Measurements from ENCODE around the gene ZFAND2B. TPM values are rescaled to one million over a fixed set of nuclear protein-coding genes. Genes with fewer than 3 reads are reported as not detected.

Gene ZFAND2B
- total and polyA plus RNA-seq, 4 experiments from 2014 or later, result 73.3 to 81.5 (median 78.0) TPM

GRCh38 chr2:219209236-219210195 lies 2.9 kb downstream of the ZFAND2B start:
- ChIA-PET POLR2A (ENCODE audit: partially characterized antibody) (interaction anchor here (1.0 to 15.3 kb wide), 9 partner anchors 9 to 70 kb away, joined by 3 to 424 read pairs (median 18); partner anchors contain the start of genes ABCB6, CNPPD1, DNAJB2 and GLB1L), CTCF (ENCODE audit: partially characterized antibody) (interaction anchor here (1.7 to 14.5 kb wide), 5 partner anchors 36 to 89 kb away, joined by 4 to 253 read pairs (median 33); partner anchors contain the start of genes CNPPD1, DNAJB2, NHEJ1 and RETREG2)
- H3K27me3 Mint-ChIP-seq, result no peaks in the 10 kb centered on the region
- peaks cover 0 to 2% (median 0%) of the 10 kb centered on the region in 8 donors for H3K9me3 Mint-ChIP-seq
- intact Hi-C loops (cut with micrococcal nuclease), result loop anchor here (10.0 kb wide), 1 partner anchor 155 kb away; no protein-coding TSS in a partner anchor
- Histone ChIP-seq H3K4me1 (ENCODE audit: insufficient read depth, low read length) (peaks cover 39% of the 10 kb centered on the region), H3K27me3 (ENCODE audit: insufficient read depth, low read length) (no peaks in the 10 kb centered on the region), H3K4me3 (ENCODE audit: low read length in 2 of 2) (no peak overlapping the region), H3K9me3 (ENCODE audit: control insufficient read depth in 1 of 2, low read length in 2 of 2) (no peaks in the 10 kb centered on the region), H3K27ac (ENCODE audit: low read depth, low read length) (no peak overlapping the region), H3K36me3 (ENCODE audit: insufficient read depth, low read length) (peaks cover 24% of the 10 kb centered on the region)
- peak overlapping the region; percentile 81 to 93 (median 83) for H3K27ac Mint-ChIP-seq
- peaks cover 11 to 25% of the 10 kb centered on the region in 2 donors for H3K36me3 Mint-ChIP-seq
- peaks cover 22 to 54% (median 37%) of the 10 kb centered on the region in 4 donors for H3K4me1 Mint-ChIP-seq
- DNase-seq, result no peak
- H3K4me3 Mint-ChIP-seq, result peak overlapping the region in 2 of 8 donors; percentile 35 to 49

- no peaks in the 10 kb centered on the region for H3K27me3 Mint-ChIP-seq
- peak overlapping the region; percentile 68 to 93 (median 83) for H3K27ac Mint-ChIP-seq
- Histone ChIP-seq H3K27me3 (ENCODE audit: insufficient read depth, low read length) (no peaks in the 10 kb centered on the region), H3K4me1 (ENCODE audit: insufficient read depth, low read length) (peaks cover 39% of the 10 kb centered on the region), H3K4me3 (ENCODE audit: low read length in 2 of 2) (no peak overlapping the region), H3K9me3 (ENCODE audit: control insufficient read depth in 1 of 2, low read length in 2 of 2) (no peaks in the 10 kb centered on the region), H3K27ac (ENCODE audit: low read depth, low read length) (no peak overlapping the region), H3K36me3 (ENCODE audit: insufficient read depth, low read length) (peaks cover 24% of the 10 kb centered on the region)
- ChIA-PET CTCF (ENCODE audit: partially characterized antibody) (interaction anchor here (1.6 to 14.5 kb wide), 6 partner anchors 10 to 90 kb away, joined by 3 to 253 read pairs (median 22); partner anchors contain the start of genes CNPPD1, DNAJB2, NHEJ1 and RETREG2), POLR2A (ENCODE audit: partially characterized antibody) (interaction anchor here (1.1 to 15.3 kb wide), 7 partner anchors 8 to 50 kb away, joined by 4 to 424 read pairs (median 26); partner anchors contain the start of genes ABCB6, CNPPD1, NHEJ1 and RETREG2)
- no peak for DNase-seq
- intact Hi-C loops (cut with micrococcal nuclease), result loop anchor here (10.0 kb wide), 1 partner anchor 156 kb away; no protein-coding TSS in a partner anchor
- peaks cover 22 to 54% (median 37%) of the 10 kb centered on the region in 4 donors for H3K4me1 Mint-ChIP-seq
- H3K36me3 Mint-ChIP-seq, result peaks cover 11 to 25% of the 10 kb centered on the region in 2 donors
- H3K4me3 Mint-ChIP-seq, result peak overlapping the region in 2 of 8 donors; percentile 29 to 39
- peaks cover 0 to 2% (median 0%) of the 10 kb centered on the region in 8 donors for H3K9me3 Mint-ChIP-seq
Measured at GRCh38 chr2:219210196-219210885, 3.8 kb downstream of the ZFAND2B start.

GRCh38 chr2:219210886-219211362 lies 4.3 kb downstream of the ZFAND2B start:
- no peak for DNase-seq
- Mint-ChIP-seq H3K27ac (peak overlapping the region; percentile 93 to 96 (median 96)), H3K36me3 (peaks cover 11 to 25% of the 10 kb centered on the region in 2 donors), H3K27me3 (no peaks in the 10 kb centered on the region), H3K4me1 (peaks cover 22 to 54% (median 37%) of the 10 kb centered on the region in 4 donors), H3K4me3 (peak overlapping the region in 7 of 8 donors; percentile 15 to 91 (median 74)), H3K9me3 (peaks cover 0 to 2% (median 0%) of the 10 kb centered on the region in 8 donors)
- Histone ChIP-seq H3K36me3 (ENCODE audit: insufficient read depth, low read length) (peaks cover 24% of the 10 kb centered on the region), H3K4me1 (ENCODE audit: insufficient read depth, low read length) (peaks cover 37% of the 10 kb centered on the region), H3K9me3 (ENCODE audit: control insufficient read depth in 1 of 2, low read length in 2 of 2) (no peaks in the 10 kb centered on the region), H3K4me3 (ENCODE audit: low read length in 2 of 2) (no peak overlapping the region), H3K27ac (ENCODE audit: low read depth, low read length) (peak overlapping the region; percentile 46), H3K27me3 (ENCODE audit: insufficient read depth, low read length) (no peaks in the 10 kb centered on the region)
- POLR2A ChIA-PET (ENCODE audit: partially characterized antibody), result interaction anchor here (0.9 to 15.3 kb wide), 13 partner anchors 19 to 84 kb away, joined by 4 to 424 read pairs (median 7); partner anchors contain the start of genes ANKZF1, ATG9A, CNPPD1 and DNAJB2
- intact Hi-C loops (cut with micrococcal nuclease), result loop anchor here (1.0 to 10.0 kb wide), 6 partner anchors 34 to 156 kb away; partner anchors contain the start of genes DNAJB2 and NHEJ1
- CTCF ChIA-PET (ENCODE audit: partially characterized antibody), result interaction anchor here (0.7 to 14.5 kb wide), 29 partner anchors 10 to 176 kb away, joined by 3 to 253 read pairs (median 4); partner anchors contain the start of genes ANKZF1, ATG9A, CNPPD1 and DNAJB2

GRCh38 chr2:219213026-219213415 lies 6.4 kb downstream of the ZFAND2B start:
- Histone ChIP-seq H3K4me3 (ENCODE audit: low read length in 2 of 2) (no peak overlapping the region), H3K27ac (ENCODE audit: low read depth, low read length) (no peak overlapping the region), H3K36me3 (ENCODE audit: insufficient read depth, low read length) (peaks cover 18% of the 10 kb centered on the region), H3K4me1 (ENCODE audit: insufficient read depth, low read length) (peaks cover 30% of the 10 kb centered on the region), H3K9me3 (ENCODE audit: control insufficient read depth in 1 of 2, low read length in 2 of 2) (no peaks in the 10 kb centered on the region), H3K27me3 (ENCODE audit: insufficient read depth, low read length) (no peaks in the 10 kb centered on the region)
- DNase-seq, result no peak
- H3K4me3 Mint-ChIP-seq, result no peak overlapping the region
- intact Hi-C loops (cut with micrococcal nuclease), result loop anchor here (10.0 kb wide), 1 partner anchor 158 kb away; no protein-coding TSS in a partner anchor
- H3K4me1 Mint-ChIP-seq, result peaks cover 21 to 47% (median 33%) of the 10 kb centered on the region in 4 donors
- peaks cover 0 to 2% (median 0%) of the 10 kb centered on the region in 8 donors for H3K9me3 Mint-ChIP-seq
- H3K27ac Mint-ChIP-seq, result peak overlapping the region in 1 of 7 donors; percentile 54
- H3K27me3 Mint-ChIP-seq, result no peaks in the 10 kb centered on the region
- POLR2A ChIA-PET (ENCODE audit: partially characterized antibody), result interaction anchor here (0.7 to 15.3 kb wide), 4 partner anchors 14 to 40 kb away, joined by 3 to 424 read pairs (median 16); partner anchors contain the start of genes ANKZF1, ATG9A, CNPPD1 and RETREG2
- H3K36me3 Mint-ChIP-seq, result peaks cover 11 to 24% of the 10 kb centered on the region in 2 donors
- CTCF ChIA-PET (ENCODE audit: partially characterized antibody), result interaction anchor here (0.8 to 14.5 kb wide), 8 partner anchors 11 to 86 kb away, joined by 3 to 253 read pairs (median 8); partner anchors contain the start of genes CNPPD1, DNAJB2, NHEJ1 and RETREG2

GRCh38 chr2:219213486-219214071 lies 7.0 kb downstream of the ZFAND2B start:
- no peak for DNase-seq
- Mint-ChIP-seq H3K36me3 (peaks cover 6 to 19% of the 10 kb centered on the region in 2 donors), H3K9me3 (peaks cover 0 to 2% (median 0%) of the 10 kb centered on the region in 8 donors), H3K4me3 (no peak overlapping the region), H3K27me3 (no peaks in the 10 kb centered on the region), H3K4me1 (peaks cover 18 to 43% (median 29%) of the 10 kb centered on the region in 4 donors), H3K27ac (peak overlapping the region in 3 of 7 donors; percentile 48 to 72 (median 54))
- H3K36me3 ChIP-seq (ENCODE audit: insufficient read depth, low read length), result peaks cover 12% of the 10 kb centered on the region
- ChIA-PET CTCF (ENCODE audit: partially characterized antibody) (interaction anchor here (0.8 to 14.5 kb wide), 8 partner anchors 11 to 86 kb away, joined by 3 to 253 read pairs (median 4); partner anchors contain the start of genes CNPPD1, DNAJB2, NHEJ1 and RETREG2), POLR2A (ENCODE audit: partially characterized antibody) (interaction anchor here (0.7 to 15.3 kb wide), 4 partner anchors 13 to 40 kb away, joined by 3 to 424 read pairs (median 16); partner anchors contain the start of genes ANKZF1, ATG9A, CNPPD1 and RETREG2)
- no peak overlapping the region for H3K27ac ChIP-seq (ENCODE audit: low read depth, low read length)
- H3K4me1 ChIP-seq (ENCODE audit: insufficient read depth, low read length), result peaks cover 32% of the 10 kb centered on the region
- no peaks in the 10 kb centered on the region for H3K9me3 ChIP-seq (ENCODE audit: control insufficient read depth in 1 of 2, low read length in 2 of 2)
- intact Hi-C loops (cut with micrococcal nuclease), result loop anchor here (10.0 kb wide), 1 partner anchor 159 kb away; no protein-coding TSS in a partner anchor
- H3K4me3 ChIP-seq (ENCODE audit: low read length in 2 of 2), result no peak overlapping the region
- no peaks in the 10 kb centered on the region for H3K27me3 ChIP-seq (ENCODE audit: insufficient read depth, low read length)

Data from CD4-positive, alpha-beta memory T cell (primary cell).